IMR-90 (cell line): ENCODE data around the gene HYAL2. TPM values are rescaled to one million over a fixed set of nuclear protein-coding genes. Genes with fewer than 3 reads are reported as not detected.

Source experiments
- ATAC-seq: fragments of 200-7000 bp; cut with Tn5 transposase; 2 replicates; pipeline ENCODE4 v1.9.1; 2020; ENCODE audit warnings: low read depth, mild to moderate bottlenecking, moderate library complexity
- BruUV-seq: library from RNA; stranded (reverse); fragments of 400-500 nt; replicated peaks from 2 replicates; lab custom pipeline; 2021; lab: Mats Ljungman, UMichigan
- CTCF ChIA-PET: fragments of 300-600 bp; formaldehyde crosslinking; extraction: SDS; loops from one replicate; lab custom pipeline; 2021; ENCODE audit warnings: antibody characterized with exemption; lab: Yijun Ruan, JAX
- POLR2A ChIA-PET: fragments of 300-600 bp; sonication (Branson Sonifier 250); formaldehyde crosslinking; loops from one replicate; lab custom pipeline; 2022; ENCODE audit warnings: antibody characterized with exemption; ENCODE audit not compliant: unreplicated experiment; lab: Charles Lee
- DNase-seq: peaks from one replicate; pipeline ENCODE4 v3.0.0; 2013
- H2AFZ ChIP-seq: replicated peaks from 2 replicates; pipeline ENCODE3; 2013; ENCODE audit warnings: low read length, mild to moderate bottlenecking; ENCODE audit not compliant: poor library complexity
- H2AK5ac ChIP-seq: 2 replicates; pipeline ENCODE4 v1.6.1; 2013; ENCODE audit warnings: low read depth, low read length, inconsistent platforms
- H2AK9ac ChIP-seq: replicated peaks from 2 replicates; pipeline ENCODE3; 2013; ENCODE audit warnings: mild to moderate bottlenecking, low read depth, low read length, moderate library complexity; ENCODE audit not compliant: poor library complexity
- H2BK120ac ChIP-seq: 2 replicates; pipeline ENCODE4 v1.6.1; 2013; ENCODE audit warnings: low read depth, low read length, inconsistent platforms
- H2BK15ac ChIP-seq: 3 replicates; pipeline ENCODE4 v1.6.1; 2013; ENCODE audit warnings: low read depth, low read length, inconsistent platforms
- H2BK20ac ChIP-seq: 2 replicates; pipeline ENCODE4 v1.6.1; 2013; ENCODE audit warnings: low read depth, mild to moderate bottlenecking, inconsistent platforms, low read length, moderate library complexity
- H2BK5ac ChIP-seq: 2 replicates; pipeline ENCODE4 v1.6.1; 2013; ENCODE audit warnings: mild to moderate bottlenecking, low read depth, low read length, inconsistent platforms; ENCODE audit not compliant: poor library complexity, severe bottlenecking
- H3K14ac ChIP-seq: replicated peaks from 2 replicates; pipeline ENCODE4 v1.6.1; 2013; ENCODE audit warnings: low read depth, low read length, inconsistent platforms
- H3K18ac ChIP-seq: 2 replicates; pipeline ENCODE4 v1.6.1; 2013; ENCODE audit warnings: low read depth, low read length, control low read depth
- H3K23ac ChIP-seq: 2 replicates; pipeline ENCODE4 v1.6.1; 2013; ENCODE audit warnings: low read depth, low read length, inconsistent platforms
- H3K27ac ChIP-seq: 2 replicates; pipeline ENCODE4 v1.5.1; 2013; ENCODE audit warnings: mild to moderate bottlenecking, control low read depth, low read length; ENCODE audit not compliant: insufficient read depth
- H3K27me3 ChIP-seq: 2 replicates; pipeline ENCODE4 v1.6.1; 2013; ENCODE audit warnings: low read length; ENCODE audit not compliant: control insufficient read depth, insufficient read depth
- H3K36me3 ChIP-seq: 2 replicates; pipeline ENCODE4 v1.6.1; 2013; ENCODE audit warnings: low read length, mixed read lengths; ENCODE audit not compliant: control insufficient read depth, insufficient read depth
- H3K4ac ChIP-seq: 2 replicates; pipeline ENCODE4 v1.6.1; 2013; ENCODE audit warnings: low read depth, low read length, inconsistent platforms
- H3K4me1 ChIP-seq: 2 replicates; pipeline ENCODE4 v1.6.1; 2013; ENCODE audit warnings: low read length, mixed read lengths; ENCODE audit not compliant: control insufficient read depth, insufficient read depth
- H3K4me2 ChIP-seq: 2 replicates; pipeline ENCODE4 v1.6.1; 2013; ENCODE audit warnings: low read depth, mild to moderate bottlenecking, control low read depth, low read length, moderate library complexity
- H3K4me3 ChIP-seq: 2 replicates; pipeline ENCODE4 v1.5.1; 2013; ENCODE audit warnings: low read depth, mild to moderate bottlenecking, control low read depth, low read length, moderate library complexity; ENCODE audit not compliant: insufficient read depth
- H3K56ac ChIP-seq: 2 replicates; pipeline ENCODE4 v1.6.1; 2013; ENCODE audit warnings: low read length, inconsistent platforms; ENCODE audit not compliant: insufficient read depth; ENCODE audit errors: extremely low read depth
- H3K79me1 ChIP-seq, 2 experiments: 2 replicates each; pipeline ENCODE4 v1.6.1; 2013; ENCODE audit warnings: low read length in 2 of 2, inconsistent platforms in 1 of 2, low read depth in 1 of 2
- H3K9ac ChIP-seq: 2 replicates; pipeline ENCODE4 v1.6.1; 2013; ENCODE audit warnings: low read depth, low read length, control low read depth
- H3K9me1 ChIP-seq: 2 replicates; pipeline ENCODE4 v1.6.1; 2013; ENCODE audit warnings: low read length, inconsistent platforms; ENCODE audit not compliant: insufficient read depth
- H3K9me3 ChIP-seq: 2 replicates; pipeline ENCODE4 v1.6.1; 2013; ENCODE audit warnings: low read length; ENCODE audit not compliant: control insufficient read depth, insufficient read depth
- H4K20me1 ChIP-seq: 2 replicates; pipeline ENCODE4 v1.6.1; 2013; ENCODE audit warnings: low read length, inconsistent platforms; ENCODE audit not compliant: insufficient read depth
- H4K5ac ChIP-seq: 2 replicates; pipeline ENCODE4 v1.6.1; 2013; ENCODE audit warnings: mild to moderate bottlenecking, low read depth, low read length, control low read depth
- H4K8ac ChIP-seq, 2 experiments: 2 replicates each; pipeline ENCODE4 v1.6.1; 2013; ENCODE audit warnings: low read depth in 2 of 2, low read length in 2 of 2, control low read depth in 1 of 2, inconsistent platforms in 1 of 2
- H4K91ac ChIP-seq: 2 replicates; pipeline ENCODE4 v1.6.1; 2013; ENCODE audit warnings: low read depth, low read length, inconsistent platforms; ENCODE audit not compliant: insufficient read depth
- BHLHE40 ChIP-seq: fragments of 150-350 bp; IDR thresholded peaks from 2 replicates; pipeline ENCODE4 v1.6.1; 2016; ENCODE audit warnings: mild to moderate bottlenecking, low read depth, low read length
- CHD1 ChIP-seq: IDR thresholded peaks from 2 replicates; pipeline ENCODE4 v1.6.1; 2012; ENCODE audit warnings: low read depth, low read length, improper control_type of control experiment
- FOS ChIP-seq: fragments of 150-350 bp; IDR thresholded peaks from 2 replicates; pipeline ENCODE4 v1.6.1; 2016; ENCODE audit warnings: low read depth, low read length
- MAFK ChIP-seq: IDR thresholded peaks from 2 replicates; pipeline ENCODE4 v1.6.1; 2012; ENCODE audit warnings: low read depth, low read length, improper control_type of control experiment
- MXI1 ChIP-seq: IDR thresholded peaks from 2 replicates; pipeline ENCODE4 v1.6.1; 2012; ENCODE audit warnings: low read depth, mild to moderate bottlenecking, low read length, moderate library complexity, borderline replicate concordance
- NFE2L2 ChIP-seq: fragments of 150-350 bp; IDR thresholded peaks from 2 replicates; pipeline ENCODE4 v1.6.1; 2016; ENCODE audit warnings: low read depth, mild to moderate bottlenecking, low read length
- POLR2A ChIP-seq: IDR thresholded peaks from 2 replicates; pipeline ENCODE4 v1.6.1; 2012; ENCODE audit warnings: mild to moderate bottlenecking, low read depth, low read length
- RAD21 ChIP-seq: IDR thresholded peaks from 2 replicates; pipeline ENCODE4 v1.6.1; 2012; ENCODE audit warnings: low read length, improper control_type of control experiment
- RCOR1 ChIP-seq: IDR thresholded peaks from 2 replicates; pipeline ENCODE4 v1.6.1; 2012; ENCODE audit warnings: mild to moderate bottlenecking, low read length, improper control_type of control experiment; ENCODE audit not compliant: insufficient replicate concordance
- RFX5 ChIP-seq: IDR thresholded peaks from 2 replicates; pipeline ENCODE4 v1.8.0; 2012; ENCODE audit warnings: low read depth, mild to moderate bottlenecking, low read length, moderate library complexity
- SMC3 ChIP-seq: fragments of 150-350 bp; IDR thresholded peaks from 2 replicates; pipeline ENCODE4 v1.6.1; 2016; ENCODE audit warnings: low read depth, mild to moderate bottlenecking, antibody characterized with exemption, low read length, moderate library complexity
- WGBS, 2 experiments: methylation state at CpG; one replicate each; pipeline versions ENCODE4 v1.1.5 to v1.1.7; 2013; ENCODE audit warnings: missing lambda C conversion rate in 2 of 2; ENCODE audit not compliant: insufficient read length in 1 of 2; ENCODE audit errors: extremely low coverage in 2 of 2; 5-methylcytosine and 5-hydroxymethylcytosine counted together
- dilution Hi-C: fragments of 300-500 bp; cut with HindIII; formaldehyde crosslinking; loops from one replicate; pipeline ENCODE4 v1.14.3; 2018; ENCODE audit warnings: low sequenced_read_pairs; ENCODE audit not compliant: unreplicated experiment
- in situ Hi-C: fragments of 300-500 bp; cut with MboI; formaldehyde crosslinking; loops from 3 replicates; pipeline ENCODE4 v1.14.3; 2019; ENCODE audit warnings: low sequenced_read_pairs, inconsistent platforms, mixed read lengths
- intact Hi-C: fragments of 100-400 bp; cut with micrococcal nuclease; formaldehyde crosslinking; loops from 2 replicates; pipeline ENCODE4 v1.10.0; 2022
- polyA plus RNA-seq, 3 experiments: library from polyadenylated mRNA; depleted of rRNA; stranded (reverse); fragments of >200 nt; gene quantifications; 2 replicates each; pipeline ENCODE4 v1.2.3, GENCODE V29; 2012; ENCODE audit warnings: low replicate concordance in 1 of 3
- total RNA-seq: library from RNA; depleted of rRNA; stranded (reverse); fragments of >200 nt; gene quantifications from 2 replicates; pipeline ENCODE4 v1.2.3, GENCODE V29; 2012
- TF ChIP-seq, protein P1 (sequence below): conservative IDR thresholded peaks from 2 replicates; pipeline ENCODE4 v1.5.1; 2012; ENCODE audit warnings: mild to moderate bottlenecking, low read depth, low read length, improper control_type of control experiment
- TF ChIP-seq, protein P2 (sequence below): fragments of 150-350 bp; IDR thresholded peaks from 2 replicates; pipeline ENCODE4 v1.6.1; 2017; ENCODE audit warnings: mild to moderate bottlenecking, antibody characterized with exemption, low read length, low read depth

Gene HYAL2
- total and polyA plus RNA-seq, 2 of the 4 experiments (the other 2 are of a cell fraction), result 56.8 to 104 TPM

DNA sequence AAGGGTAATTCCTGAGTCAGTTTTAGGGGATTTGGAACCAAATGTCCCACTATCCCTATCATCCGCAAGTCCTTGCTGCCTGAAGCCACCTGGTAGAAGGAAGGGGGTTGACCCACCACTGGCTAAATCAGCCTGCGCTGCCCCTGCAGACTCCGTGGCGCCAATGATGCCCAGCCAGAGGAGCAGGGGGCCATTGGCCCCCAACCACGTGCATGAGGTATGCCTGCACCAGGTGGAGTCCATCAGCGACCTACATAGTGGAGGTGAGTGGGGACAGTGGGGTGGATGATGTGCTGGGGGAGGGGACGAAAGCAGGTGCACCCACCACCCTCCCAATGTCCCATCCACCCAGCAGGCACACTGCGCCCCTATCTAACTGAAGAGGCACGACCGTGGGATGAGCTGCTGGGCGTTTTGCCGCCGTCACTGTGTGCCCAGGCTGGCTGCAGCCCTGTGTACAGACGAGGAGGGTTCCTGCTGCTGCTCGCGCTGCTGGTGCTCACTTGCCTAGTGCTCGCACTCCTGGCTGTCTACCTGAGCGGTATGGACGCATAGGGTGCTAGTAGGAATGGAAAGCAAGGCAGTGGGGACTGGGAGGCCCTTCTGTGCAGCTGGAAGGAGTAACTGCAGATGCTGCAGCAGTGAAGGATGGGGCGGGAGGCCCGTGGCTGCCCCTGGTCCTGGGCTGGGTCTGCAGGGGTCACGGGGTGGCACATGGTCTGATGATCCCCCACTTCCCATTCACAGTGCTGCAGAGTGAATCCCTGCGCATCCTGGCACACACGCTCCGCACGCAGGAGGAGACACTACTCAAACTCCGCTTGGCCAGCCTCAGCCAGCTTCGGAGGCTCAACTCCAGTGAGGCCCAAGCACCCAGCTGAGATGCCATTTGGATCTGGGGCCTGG, 36.0 kb downstream of the HYAL2 start:
- ATAC-seq, result no peak
- H3K4me2 ChIP-seq, result no peak overlapping the region
- no peaks in the 10 kb centered on the region; the same call in 1 of the 2 replicates for H3K9me1 ChIP-seq
- H3K23ac ChIP-seq, result no peak overlapping the region
- dilution Hi-C loops, result no loop called here
- H3K27ac ChIP-seq, result no peak overlapping the region
- TF ChIP-seq, protein P1, sequence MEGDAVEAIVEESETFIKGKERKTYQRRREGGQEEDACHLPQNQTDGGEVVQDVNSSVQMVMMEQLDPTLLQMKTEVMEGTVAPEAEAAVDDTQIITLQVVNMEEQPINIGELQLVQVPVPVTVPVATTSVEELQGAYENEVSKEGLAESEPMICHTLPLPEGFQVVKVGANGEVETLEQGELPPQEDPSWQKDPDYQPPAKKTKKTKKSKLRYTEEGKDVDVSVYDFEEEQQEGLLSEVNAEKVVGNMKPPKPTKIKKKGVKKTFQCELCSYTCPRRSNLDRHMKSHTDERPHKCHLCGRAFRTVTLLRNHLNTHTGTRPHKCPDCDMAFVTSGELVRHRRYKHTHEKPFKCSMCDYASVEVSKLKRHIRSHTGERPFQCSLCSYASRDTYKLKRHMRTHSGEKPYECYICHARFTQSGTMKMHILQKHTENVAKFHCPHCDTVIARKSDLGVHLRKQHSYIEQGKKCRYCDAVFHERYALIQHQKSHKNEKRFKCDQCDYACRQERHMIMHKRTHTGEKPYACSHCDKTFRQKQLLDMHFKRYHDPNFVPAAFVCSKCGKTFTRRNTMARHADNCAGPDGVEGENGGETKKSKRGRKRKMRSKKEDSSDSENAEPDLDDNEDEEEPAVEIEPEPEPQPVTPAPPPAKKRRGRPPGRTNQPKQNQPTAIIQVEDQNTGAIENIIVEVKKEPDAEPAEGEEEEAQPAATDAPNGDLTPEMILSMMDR, result no peak
- TF ChIP-seq BHLHE40, result no peak
- TF ChIP-seq SMC3, result no peak
- TF ChIP-seq MAFK, result no peak
- no peak for TF ChIP-seq MXI1
- no peak for TF ChIP-seq FOS
- no peak for TF ChIP-seq RCOR1
- no peak for TF ChIP-seq RAD21
- TF ChIP-seq NFE2L2, result no peak
- TF ChIP-seq, protein P2, sequence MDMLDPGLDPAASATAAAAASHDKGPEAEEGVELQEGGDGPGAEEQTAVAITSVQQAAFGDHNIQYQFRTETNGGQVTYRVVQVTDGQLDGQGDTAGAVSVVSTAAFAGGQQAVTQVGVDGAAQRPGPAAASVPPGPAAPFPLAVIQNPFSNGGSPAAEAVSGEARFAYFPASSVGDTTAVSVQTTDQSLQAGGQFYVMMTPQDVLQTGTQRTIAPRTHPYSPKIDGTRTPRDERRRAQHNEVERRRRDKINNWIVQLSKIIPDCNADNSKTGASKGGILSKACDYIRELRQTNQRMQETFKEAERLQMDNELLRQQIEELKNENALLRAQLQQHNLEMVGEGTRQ, result no peak
- TF ChIP-seq POLR2A, result no peak
- TF ChIP-seq CHD1, result no peak
- no peak for TF ChIP-seq RFX5
- no peak overlapping the region for H4K8ac ChIP-seq
- no peak for DNase-seq
- no peak overlapping the region for H2BK120ac ChIP-seq
- in situ Hi-C loops, result no loop called here
- intact Hi-C loops, result no loop called here
- H3K27me3 ChIP-seq, result no peaks in the 10 kb centered on the region
- 94% methylated on average over 12 of the region's 28 CpGs; no CpG with 5 or more reads in 1 of the 2 experiments for WGBS, 2 experiments
- no peak overlapping the region for H2AFZ ChIP-seq
- no peak overlapping the region for H3K18ac ChIP-seq
- ChIA-PET CTCF (no interaction called here), POLR2A (no interaction called here)
- H3K9me3 ChIP-seq, result no peaks in the 10 kb centered on the region
- H2BK15ac ChIP-seq, result no peak overlapping the region
- H3K9ac ChIP-seq, result no peak overlapping the region
- H4K20me1 ChIP-seq, result no peaks in the 10 kb centered on the region; the same call in 1 of the 2 replicates
- no peak overlapping the region for H3K4me3 ChIP-seq
- H3K79me1 ChIP-seq, result peaks cover 12 to 24% of the 10 kb centered on the region in 2 experiments
- no peak overlapping the region for H2BK20ac ChIP-seq
- no peak overlapping the region for H2BK5ac ChIP-seq
- no peak overlapping the region for H3K14ac ChIP-seq
- H3K56ac ChIP-seq, result no peak overlapping the region
- H4K91ac ChIP-seq, result no peak overlapping the region
- no TSS peak for BruUV-seq
- no peak overlapping the region for H3K4ac ChIP-seq
- peaks cover 3% of the 10 kb centered on the region for H3K4me1 ChIP-seq
- H4K5ac ChIP-seq, result no peak overlapping the region
- no peak overlapping the region for H2AK5ac ChIP-seq
- no peak overlapping the region for H2AK9ac ChIP-seq
- peaks cover 34% of the 10 kb centered on the region for H3K36me3 ChIP-seq
